Measurements from ENCODE around the gene ACP7.

- TF ChIP-seq CTCF (IDR thresholded peaks at IDR 0.05) (no peak), POLR2A (IDR thresholded peaks at IDR 0.05) (no peak)
These were observed 58.5 kb downstream of the ACP7 start for GRCh38 chr19:39142630-39143029.

All from adrenal gland (tissue), 5 donors.